Eye (tissue), 1 donor: ENCODE measurements around the gene HNRNPA2B1.

ENCODE experiments used
- DNase-seq: peaks from one replicate; pipeline ENCODE4 v3.0.0-alpha.2; 2015

The HNRNPA2B1 gene

DNA sequence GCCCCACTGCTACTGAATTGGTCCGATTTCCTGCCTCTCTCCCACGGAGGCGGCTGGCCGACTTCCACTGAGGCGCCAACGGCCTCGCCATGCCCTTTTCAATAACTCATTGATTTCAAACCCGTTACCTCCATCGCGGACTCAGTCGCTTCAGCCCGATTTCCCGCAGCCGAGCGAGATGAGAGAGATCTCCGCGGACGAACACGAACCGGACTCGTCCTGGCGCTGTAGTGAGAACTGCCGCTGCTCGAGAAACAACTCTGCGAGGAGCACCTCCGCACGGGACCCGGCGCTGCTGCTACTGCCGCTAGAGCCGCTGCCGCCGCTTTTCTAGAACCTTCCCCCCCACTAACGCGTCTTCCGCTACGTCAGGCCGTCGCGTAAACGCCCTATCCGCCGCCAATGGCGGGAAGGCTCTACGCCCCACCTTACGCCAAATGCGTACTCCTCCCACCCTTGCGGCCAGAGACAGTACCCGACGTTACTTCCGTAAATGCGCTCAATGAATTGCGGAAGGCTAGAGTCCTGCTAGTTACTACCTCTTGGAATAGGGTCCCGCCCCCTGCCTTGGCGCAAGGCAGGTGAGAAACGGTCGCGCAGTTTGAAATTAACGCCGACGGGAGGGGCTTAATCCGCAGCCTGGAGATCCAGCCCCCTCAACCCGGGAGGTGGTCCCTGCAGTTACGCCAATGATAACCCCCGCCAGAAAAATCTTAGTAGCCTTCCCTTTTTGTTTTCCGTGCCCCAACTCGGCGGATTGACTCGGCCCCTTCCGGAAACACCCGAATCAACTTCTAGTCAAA is at the start of gene HNRNPA2B1:
TSS of gene HNRNPA2B1 (minus strand) at position 303 of the 803 bp plus-strand sequence. CDS start at position 134, 169 bp downstream.
- DNase-seq, result peak; percentile 100

DNA sequence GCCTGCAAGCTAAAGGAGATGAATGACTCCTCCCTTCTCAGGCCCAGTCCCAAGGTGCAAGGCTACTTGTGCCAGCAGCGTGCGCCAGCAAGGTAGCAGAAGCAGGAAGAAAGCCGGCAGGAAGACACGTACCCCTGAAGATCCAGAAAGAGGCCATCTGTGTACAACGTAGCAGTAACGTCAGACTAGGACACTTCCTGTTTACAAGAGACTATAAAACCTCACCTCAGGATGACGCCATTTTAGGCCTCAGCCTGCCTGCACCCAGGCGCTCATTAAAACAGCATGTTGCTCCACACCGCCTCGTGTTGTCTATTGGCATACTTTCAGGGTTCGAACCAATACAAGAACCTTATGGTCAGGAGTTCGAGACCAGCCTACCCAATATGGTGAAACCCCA is 49.7 kb upstream of the HNRNPA2B1 start:
- DNase-seq, result no peak

DNA sequence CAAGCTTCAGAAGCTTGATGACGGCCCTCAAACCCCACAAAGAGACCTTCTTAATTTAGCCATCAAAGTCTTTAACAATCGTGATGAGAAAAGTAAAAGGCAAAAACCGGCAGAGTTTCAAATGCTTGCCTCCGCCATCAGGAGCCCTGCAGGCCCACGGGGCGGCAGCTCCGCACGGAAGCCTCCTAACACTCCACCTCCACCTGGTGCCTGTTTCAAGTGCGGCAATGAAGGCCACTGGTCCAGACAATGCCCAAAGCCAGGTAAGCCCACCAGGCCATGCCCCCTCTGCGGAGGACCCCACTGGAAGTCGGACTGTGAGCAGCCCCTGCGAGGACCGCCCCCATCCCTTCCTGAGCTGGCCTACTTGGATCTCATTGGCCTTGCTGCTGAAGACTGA is 44.6 kb upstream of the HNRNPA2B1 start:
- DNase-seq, result no peak

DNA sequence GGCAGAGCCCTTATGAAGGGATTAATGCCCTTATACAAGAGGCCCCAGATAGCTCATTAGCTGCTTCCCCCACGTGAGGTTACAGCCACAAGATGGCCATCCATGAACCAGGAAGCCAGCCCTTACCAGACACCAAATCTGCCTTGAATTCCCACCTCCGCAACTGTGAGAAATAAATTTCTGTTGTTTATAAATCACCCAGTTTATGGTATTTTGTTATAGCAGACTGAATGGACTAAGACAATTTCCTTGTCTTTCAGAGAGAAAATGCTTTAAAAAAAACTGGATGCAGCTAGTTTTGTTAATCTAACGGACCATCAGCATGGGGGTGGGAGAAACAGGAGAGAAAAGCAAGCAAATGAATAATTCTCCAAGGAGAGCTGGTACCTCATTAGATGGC is 37.5 kb upstream of the HNRNPA2B1 start:
- DNase-seq, result no peak

DNA sequence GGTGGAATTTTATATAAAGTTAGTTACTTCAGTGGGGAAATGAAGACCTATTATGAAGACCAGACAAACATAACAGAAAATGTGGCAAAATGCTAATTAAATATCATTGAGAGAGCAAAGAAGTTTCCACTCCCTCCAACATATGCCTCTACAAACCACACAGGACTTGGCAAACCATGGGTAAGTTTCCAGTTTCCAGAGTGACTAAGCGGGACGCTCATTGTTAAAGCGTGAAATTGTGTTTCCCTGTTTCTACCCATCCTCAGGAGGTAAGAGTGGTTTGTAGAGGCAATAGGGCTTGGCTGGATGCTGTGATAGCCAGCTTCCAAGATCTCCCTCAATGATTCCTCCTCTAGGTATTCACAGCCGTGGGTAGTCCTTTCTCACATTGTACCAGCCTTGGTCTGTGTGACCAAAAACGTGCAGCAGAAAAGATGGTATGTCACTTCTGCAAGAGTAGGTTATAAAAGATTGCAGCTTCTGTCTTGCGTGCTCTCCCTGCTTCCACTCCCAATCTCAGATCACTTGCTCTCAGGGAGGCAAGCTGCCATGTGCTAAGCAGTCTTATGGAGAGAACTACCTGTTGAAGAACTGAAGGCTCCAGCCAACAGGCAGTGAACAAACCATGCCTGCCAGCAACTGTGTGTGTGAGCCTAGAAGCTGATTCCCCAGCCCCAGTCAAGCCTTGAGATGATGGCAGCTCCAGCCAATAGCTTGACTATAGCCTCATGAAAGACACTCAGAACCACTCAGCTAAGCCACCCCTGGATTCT is 36.7 kb upstream of the HNRNPA2B1 start:
- DNase-seq, result no peak

DNA sequence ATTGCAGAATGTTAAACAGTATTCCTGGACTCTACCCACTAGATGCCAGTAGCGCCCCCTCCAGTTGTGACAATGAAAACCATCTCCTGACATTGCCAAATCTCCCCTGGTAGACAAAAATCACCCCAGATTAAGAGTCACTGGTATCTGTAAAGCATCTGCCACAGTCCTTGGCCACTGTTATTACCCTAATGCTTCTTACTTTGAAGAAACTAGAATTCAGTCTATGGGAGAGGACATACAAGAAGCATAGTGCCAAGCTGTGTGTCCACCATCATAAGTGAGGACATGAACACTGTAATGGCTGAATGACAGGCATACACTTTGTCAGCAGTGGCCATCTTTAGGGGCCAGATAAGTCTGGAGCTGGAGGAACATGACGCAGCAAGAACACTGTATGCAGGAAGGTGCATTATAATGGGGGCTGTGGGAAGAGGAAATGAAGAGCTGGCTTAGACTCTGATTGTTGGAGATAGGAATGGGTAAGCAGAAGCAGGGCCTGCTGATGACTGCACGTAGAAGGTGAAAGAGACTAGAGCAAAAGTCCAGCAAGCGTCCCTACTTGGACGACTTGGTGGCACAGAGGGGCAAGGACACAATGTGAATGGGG is 33.5 kb upstream of the HNRNPA2B1 start:
- DNase-seq, result no peak

DNA sequence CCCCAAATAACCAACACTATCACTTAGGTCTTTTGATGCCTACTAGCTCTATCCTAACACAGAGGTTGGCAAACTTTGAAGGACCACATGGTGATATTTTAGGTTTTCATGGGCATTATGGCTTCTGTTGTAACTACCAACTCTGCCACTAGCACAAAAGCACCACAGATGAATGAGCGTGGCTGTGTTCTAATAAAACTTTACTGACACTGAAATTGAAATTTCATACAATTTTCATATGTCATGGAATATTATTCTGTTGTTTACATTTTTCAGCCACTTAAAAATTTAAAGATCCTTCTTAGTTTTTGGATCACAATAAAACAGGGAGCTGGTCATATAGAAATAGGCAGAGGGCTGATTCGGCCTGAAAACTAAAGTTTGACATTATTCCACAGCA is 27.4 kb upstream of the HNRNPA2B1 start:
- DNase-seq, result no peak

DNA sequence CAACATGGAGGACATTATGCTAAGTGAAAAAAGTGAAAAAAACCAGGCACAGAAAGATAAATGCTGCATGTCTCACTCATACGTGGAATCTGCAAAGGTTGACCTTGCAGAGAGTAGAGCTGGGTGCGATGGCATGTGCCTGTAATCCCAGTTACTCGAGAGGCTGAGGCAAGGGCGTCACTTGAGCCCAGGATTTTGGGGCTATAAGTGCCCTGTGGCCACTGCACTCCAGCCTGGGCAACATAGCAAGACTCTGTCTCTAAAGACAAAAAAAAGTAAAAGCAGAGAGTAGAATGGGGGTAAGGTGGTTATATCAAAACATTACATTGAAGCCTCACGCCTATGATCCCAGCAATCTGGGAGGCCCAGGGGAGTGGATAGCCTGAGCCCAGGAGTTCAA is 23.8 kb upstream of the HNRNPA2B1 start:
- no peak for DNase-seq

DNA sequence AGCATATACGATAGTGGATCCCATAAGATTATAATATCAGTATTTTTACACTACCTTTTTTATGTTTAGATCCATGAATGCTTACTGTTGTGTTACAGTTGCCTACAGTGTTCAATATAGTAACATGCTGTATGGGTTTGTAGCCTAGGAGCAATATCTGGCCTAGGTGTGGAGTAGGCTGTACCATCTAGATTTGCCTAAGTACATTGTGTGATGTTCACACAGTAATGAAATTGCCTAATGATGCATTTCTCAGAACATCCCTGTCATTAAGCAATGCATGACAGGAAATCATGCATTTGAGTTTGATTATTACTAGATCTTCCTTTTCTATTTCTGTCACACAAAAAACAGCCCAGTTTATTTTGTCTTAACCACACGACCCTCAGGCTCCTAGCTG is 15.5 kb upstream of the HNRNPA2B1 start:
- DNase-seq, result no peak

DNA sequence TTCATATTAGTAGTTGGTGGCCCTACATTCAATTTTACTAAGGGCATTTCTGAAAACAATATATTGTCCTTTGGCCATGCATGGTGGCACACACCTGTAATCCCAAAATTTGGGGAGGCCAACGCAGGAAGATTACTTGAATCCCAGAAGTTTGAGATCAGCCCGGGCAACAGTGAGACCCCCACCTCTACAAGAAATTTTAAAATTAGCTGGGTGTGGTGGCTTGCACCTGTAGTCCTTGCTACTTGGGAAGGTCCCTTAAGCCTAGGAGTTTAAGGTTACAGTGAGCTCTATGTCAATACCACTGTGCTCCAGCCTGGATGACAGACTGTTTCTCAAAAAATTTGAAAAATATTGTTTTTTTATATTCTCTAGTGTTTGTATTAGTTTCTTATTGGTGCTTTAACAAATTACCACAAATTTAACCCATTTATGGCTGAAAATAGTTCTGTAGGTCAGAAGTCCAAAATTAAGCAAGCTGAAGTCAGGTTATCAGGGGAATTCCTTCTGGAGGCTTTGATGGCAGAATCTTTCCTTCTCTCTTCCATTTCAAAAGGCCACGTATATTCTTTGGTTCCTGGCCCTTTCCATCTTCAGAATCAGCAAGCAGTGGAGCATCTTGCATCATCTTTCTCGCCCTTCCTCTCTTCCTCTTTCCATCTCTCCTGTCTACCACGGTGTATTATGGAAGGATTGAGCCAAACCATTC is 13.4 kb upstream of the HNRNPA2B1 start:
- no peak for DNase-seq

DNA sequence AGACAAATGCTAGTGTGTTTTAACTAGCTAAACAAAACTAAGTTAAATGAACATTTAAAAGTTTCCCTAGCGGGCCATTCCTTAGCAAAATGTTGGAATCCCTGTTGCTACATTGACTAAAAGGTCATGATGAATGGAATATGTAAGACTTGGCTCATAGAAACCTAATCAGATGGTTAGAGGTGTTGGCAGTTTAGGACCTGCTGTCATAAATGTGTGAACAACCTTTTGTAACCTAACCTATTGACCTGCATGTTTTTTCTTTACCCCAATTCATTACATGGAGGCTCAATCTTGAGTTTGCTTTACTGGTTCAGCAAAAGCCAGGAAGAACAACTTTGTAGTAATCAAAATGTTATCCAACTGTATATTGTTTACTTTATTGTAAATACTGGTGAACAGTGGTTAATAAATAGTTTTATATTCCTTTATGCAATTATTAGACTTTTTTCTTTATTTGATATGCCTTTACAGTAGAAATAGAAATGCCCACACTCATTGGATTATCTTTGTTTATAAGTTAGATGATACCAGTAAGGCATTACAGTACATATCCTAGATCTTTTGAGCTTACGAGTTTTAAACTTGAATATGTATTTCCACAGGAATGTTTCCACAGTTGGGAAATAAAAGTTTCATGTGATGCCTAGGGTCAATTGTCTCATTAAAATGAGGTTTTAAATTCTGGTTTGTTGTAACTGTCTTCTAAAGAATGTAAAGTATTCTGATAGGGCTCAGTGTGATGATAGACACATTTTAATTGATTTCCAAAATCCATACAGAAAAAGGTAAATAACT is 12.6 kb upstream of the HNRNPA2B1 start:
- DNase-seq, result no peak

DNA sequence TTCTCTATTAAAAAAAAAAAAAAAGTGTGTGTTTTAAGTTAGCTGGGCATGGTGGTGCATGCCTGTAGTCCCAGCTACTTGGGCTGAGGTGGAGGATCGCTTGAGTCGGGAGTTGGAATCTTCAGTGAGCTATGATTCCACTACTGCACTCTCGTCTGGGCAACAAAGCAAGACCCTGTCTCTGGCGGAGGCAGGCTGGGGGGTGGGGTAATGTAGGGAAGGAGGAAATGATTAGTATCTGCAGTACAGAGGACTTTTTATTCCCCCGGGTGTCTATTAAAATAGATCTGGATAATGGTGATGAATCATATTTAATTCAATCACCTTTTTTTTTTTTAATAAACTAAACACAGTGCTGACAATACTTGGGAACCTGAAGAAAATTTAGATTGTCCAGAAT is 7.5 kb upstream of the HNRNPA2B1 start:
- DNase-seq, result no peak

DNA sequence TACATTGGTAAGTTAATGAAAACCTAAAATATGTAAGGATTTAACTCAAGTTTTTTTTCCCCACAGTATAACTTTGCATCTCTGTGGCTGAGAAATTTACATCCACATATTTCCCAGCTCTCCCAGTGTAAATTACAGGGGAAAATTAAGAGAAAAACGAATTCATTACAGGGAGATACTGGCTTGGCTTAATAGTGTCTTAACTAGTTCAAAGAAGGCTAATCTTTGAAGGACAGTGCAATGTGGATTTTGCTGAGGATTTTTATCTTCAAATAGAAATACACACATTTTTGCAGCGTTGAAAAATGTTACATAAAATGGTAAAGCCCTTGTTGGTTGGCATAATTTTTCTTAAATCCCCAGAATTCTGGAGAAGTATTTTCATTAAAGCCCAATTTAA is 2.5 kb upstream of the HNRNPA2B1 start:
- DNase-seq, result peak; percentile 24

DNA sequence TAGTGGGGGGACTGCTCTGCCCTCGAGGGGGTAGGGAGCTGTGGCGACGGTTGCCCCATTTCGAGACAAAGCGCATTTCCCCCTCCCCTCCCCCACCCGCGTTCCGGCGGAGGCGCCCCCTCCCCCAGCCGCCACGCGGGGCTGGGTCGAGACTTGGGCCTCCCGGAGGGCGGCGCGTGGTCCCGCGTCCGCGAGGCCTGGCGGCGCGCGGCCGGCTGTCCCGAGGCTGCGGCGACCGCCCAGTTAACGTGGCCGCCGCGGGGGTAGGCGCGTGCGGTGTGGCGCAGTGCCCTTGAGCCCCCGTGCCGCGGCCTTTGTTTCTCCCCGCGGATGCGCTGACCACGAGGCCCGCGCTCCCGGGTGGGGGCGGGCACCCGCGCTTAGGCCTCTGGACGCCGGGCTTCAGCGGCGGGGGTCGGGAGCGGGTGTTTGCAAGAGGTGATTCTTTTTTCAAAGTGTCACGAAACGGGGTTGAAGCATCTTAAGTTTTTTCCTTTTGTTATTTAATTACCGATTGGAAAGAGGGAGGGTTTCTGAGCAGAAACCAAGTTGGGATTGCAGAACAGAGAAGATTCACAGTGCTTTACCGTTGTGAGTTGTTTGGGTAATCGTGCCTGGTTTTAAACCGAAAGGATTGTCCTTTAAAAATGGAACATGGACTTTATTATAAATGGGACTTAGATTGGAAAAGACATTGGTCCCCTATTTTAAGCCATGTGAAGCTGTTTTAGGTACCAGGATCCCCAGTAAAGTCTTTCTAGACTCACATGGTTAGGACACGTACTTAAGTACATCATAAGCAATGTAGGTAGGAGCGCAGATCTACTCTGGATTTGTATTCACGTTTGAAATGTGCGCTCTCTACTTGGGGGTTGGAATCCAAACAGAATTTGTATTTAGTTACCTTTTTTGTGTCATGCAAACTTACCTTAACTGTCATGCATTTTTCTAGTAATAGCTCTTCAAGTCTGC is 1.8 kb upstream of the HNRNPA2B1 start:
- DNase-seq, result peak; percentile 69

DNA sequence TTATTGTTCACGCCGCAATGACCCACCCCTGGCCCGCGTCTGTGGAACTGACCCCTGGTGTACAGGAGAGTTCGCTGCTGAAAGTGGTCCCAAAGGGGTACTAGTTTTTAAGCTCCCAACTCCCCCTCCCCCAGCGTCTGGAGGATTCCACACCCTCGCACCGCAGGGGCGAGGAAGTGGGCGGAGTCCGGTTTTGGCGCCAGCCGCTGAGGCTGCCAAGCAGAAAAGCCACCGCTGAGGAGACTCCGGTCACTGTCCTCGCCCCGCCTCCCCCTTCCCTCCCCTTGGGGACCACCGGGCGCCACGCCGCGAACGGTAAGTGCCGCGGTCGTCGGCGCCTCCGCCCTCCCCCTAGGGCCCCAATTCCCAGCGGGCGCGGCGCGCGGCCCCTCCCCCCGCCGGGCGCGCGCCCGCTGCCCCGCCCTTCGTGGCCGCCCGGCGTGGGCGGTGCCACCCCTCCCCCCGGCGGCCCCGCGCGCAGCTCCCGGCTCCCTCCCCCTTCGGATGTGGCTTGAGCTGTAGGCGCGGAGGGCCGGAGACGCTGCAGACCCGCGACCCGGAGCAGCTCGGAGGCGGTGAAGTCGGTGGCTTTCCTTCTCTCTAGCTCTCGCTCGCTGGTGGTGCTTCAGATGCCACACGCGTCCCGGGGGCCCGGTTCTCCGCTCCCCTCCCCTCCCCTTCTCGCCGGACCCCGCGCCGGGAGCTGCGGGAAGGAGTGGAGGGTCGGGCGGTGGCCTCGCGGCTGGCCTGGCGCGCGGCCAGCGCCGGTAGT is 887 bp upstream of the HNRNPA2B1 start, which contains the start of gene CBX3:
TSS of gene CBX3 (plus strand) at position 499 of the 772 bp plus-strand sequence. CDS start 1,254 bp downstream, outside the sequence.
- peak; percentile 98 for DNase-seq

DNA sequence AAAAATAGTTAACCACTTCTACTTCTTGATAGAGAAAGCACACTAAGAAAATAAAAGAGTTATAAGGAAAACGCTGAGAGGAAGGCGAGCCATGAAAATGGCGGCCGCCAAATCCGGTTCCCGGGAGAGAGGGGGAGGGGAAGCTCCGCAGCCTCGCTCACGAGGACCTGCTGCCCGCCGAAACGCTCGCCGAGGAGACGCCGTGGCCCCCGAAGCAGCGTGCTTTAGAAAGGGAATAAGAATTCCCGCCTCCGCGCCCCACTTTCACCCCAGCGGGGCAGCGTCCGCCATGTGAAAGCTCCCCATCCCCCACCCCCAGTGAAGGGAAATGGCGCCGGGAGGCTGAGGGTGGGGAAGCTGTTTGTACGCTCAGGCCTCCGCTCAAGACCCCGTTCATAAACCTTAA is 505 bp downstream of the HNRNPA2B1 start:
- DNase-seq, result peak; percentile 95

DNA sequence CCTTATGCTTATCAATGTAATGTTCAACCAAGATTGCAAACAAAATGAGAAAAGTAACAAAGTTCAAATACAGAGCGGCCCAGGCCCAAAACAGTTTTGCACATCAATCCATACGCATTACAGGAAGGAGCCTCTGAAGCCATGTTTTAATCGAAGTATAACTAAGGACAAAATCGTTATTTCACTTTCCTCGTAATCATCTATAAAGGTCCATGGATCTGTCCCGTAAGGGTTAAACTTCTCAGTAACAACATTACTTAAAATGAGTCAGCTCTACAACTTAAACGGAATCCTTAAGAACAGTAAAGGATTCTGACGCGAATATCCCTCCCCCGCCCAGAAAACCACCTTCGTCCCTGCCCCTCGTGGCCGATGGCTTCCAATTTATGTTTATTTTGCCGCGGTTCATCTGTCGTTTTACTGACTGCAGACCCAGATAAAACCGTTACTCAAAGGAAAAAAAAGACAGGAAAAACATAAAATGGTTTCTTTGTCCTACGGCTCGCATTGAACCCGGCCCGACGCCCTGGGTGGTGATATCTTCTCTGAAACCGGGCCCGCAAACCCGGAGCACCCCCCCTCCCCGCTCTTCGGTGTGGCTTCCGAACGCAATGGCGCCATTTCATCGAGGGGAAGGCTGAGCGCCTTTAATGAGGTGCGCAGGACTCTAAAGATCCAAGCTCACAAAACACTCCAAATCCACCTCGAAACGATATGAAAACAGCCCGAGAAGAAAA is 1.1 kb downstream of the HNRNPA2B1 start:
- DNase-seq, result no peak

DNA sequence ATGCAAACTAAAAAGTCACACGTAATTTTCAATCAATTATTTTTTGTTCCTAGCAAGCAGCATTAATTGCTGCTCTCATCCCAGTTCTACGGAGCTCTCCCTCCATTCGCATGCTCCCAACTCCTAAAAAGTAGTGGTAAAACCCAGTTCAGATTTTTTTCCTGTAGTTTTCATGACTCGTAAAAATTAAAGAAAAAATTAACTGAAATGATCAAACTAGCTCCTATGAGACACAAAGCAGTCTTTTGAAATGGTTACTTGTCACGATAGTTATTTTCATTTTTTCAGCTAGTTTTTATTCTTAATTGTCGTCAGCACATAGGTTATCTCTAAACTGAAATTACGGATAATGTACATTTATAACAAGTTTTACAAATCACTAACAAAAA is 1.8 kb downstream of the HNRNPA2B1 start:
- DNase-seq, result no peak

DNA sequence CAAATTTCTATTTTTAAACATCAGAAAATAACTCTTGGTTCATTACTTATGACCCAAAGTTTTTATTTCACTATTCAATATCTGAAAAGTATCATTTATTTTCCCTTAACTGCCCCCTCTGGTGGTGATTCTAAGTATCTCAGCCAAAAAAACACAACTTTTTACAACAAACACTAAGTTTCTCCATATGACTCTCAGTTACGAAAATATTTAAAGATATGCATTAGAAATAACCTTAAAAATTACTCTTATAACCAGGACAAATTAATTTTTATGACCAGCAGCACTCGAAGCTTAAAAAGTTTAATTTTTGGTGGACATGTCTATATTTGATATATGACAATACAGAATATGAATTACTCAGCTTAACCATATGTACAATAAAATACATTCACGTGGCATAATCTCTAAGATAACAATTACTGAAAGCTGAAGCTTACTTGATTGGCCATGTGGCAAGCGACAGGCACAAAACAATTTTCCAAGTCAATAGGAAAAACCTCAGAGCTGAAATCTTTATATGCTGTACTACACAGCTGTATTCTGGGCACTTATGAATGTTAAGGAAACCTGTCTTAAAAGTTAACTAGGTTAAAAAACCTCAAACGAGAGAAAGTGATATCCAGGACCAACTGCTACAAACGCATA is 2.3 kb downstream of the HNRNPA2B1 start:
- DNase-seq, result peak; percentile 84
